Fibroblast of villous mesenchyme (primary cell): Measurements from ENCODE around the gene TNRC18. TPM values are rescaled to one million over a fixed set of nuclear protein-coding genes. Genes with fewer than 3 reads are reported as not detected.

Experiments
- DNase-seq: peaks from one replicate; pipeline ENCODE4 v3.0.0-alpha.2; 2010; ENCODE audit warnings: low read depth
- H3K4me3 ChIP-seq: 2 replicates; pipeline ENCODE4 v1.5.1; 2011; ENCODE audit warnings: low read depth, mild to moderate bottlenecking, low read length
- total RNA-seq: library from RNA; depleted of rRNA; stranded (reverse); fragments of >200 nt; gene quantifications from 2 replicates; pipeline ENCODE4 v1.2.3, GENCODE V29; 2012
- TF ChIP-seq, protein P1 (sequence below): IDR thresholded peaks from 2 replicates; pipeline ENCODE4 v1.5.1; 2012; ENCODE audit warnings: low read depth, mild to moderate bottlenecking, low read length; ENCODE audit not compliant: insufficient read depth

TNRC18 gene
- total RNA-seq, 1 donor: 54.4 TPM

GRCh38 chr7:5467645-5468044 lies 44.0 kb upstream of the TNRC18 start:
- TF ChIP-seq, protein P1, sequence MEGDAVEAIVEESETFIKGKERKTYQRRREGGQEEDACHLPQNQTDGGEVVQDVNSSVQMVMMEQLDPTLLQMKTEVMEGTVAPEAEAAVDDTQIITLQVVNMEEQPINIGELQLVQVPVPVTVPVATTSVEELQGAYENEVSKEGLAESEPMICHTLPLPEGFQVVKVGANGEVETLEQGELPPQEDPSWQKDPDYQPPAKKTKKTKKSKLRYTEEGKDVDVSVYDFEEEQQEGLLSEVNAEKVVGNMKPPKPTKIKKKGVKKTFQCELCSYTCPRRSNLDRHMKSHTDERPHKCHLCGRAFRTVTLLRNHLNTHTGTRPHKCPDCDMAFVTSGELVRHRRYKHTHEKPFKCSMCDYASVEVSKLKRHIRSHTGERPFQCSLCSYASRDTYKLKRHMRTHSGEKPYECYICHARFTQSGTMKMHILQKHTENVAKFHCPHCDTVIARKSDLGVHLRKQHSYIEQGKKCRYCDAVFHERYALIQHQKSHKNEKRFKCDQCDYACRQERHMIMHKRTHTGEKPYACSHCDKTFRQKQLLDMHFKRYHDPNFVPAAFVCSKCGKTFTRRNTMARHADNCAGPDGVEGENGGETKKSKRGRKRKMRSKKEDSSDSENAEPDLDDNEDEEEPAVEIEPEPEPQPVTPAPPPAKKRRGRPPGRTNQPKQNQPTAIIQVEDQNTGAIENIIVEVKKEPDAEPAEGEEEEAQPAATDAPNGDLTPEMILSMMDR: no peak
- no peak for DNase-seq
- H3K4me3 ChIP-seq: no peak overlapping the region

DNA sequence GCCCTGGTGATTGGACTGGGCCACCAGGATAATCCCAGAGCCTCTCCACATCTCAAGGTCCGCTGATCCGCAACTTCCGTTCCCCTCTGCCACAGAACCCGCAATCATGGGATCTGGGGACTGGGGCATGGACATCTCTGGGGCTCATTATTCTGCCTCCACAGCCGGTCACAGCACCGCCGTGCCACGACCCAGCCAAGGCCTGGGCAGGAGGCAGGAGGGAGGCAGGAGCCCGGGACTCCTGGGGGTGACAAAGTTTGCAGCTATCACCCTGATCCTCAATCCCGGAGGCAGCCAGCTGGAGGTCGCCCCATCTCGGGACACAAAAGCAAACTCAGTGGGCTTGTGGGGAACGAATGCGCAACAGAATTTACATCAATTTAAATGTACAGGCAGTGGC lies 42.9 kb upstream of the TNRC18 start:
- DNase-seq: no peak
- no peak overlapping the region for H3K4me3 ChIP-seq
- TF ChIP-seq, protein P1: no peak

GRCh38 chr7:5463031-5463430 lies 39.4 kb upstream of the TNRC18 start:
- TF ChIP-seq, protein P1: no peak

GRCh38 chr7:5462216-5462615 lies 38.6 kb upstream of the TNRC18 start:
- no peak for DNase-seq
- TF ChIP-seq, protein P1: no peak
- no peak overlapping the region for H3K4me3 ChIP-seq

More at GRCh38 chr7:5463031-5463430, 39.4 kb upstream of the TNRC18 start:
- no peak overlapping the region for H3K4me3 ChIP-seq
- DNase-seq: no peak

GRCh38 chr7:5458921-5459480 lies 35.4 kb upstream of the TNRC18 start:
- H3K4me3 ChIP-seq: no peak overlapping the region

GRCh38 chr7:5457245-5457735 lies 33.7 kb upstream of the TNRC18 start:
- TF ChIP-seq, protein P1: no peak
- no peak for DNase-seq

More at GRCh38 chr7:5458921-5459480, 35.4 kb upstream of the TNRC18 start:
- DNase-seq: no peak
- TF ChIP-seq, protein P1: no peak

GRCh38 chr7:5456409-5456808 lies 32.8 kb upstream of the TNRC18 start:
- DNase-seq: no peak
- TF ChIP-seq, protein P1: no peak
- H3K4me3 ChIP-seq: no peak overlapping the region

More at GRCh38 chr7:5457245-5457735, 33.7 kb upstream of the TNRC18 start:
- no peak overlapping the region for H3K4me3 ChIP-seq
